Stomach (tissue), 4 donors: ENCODE measurements around the gene ZNF584.

ENCODE experiments used
- EP300 ChIP-seq: sonication (generic); formaldehyde crosslinking; IDR thresholded peaks from one replicate; pipeline ENCODE4 v1.6.1; 2017; ENCODE audit warnings: antibody characterized with exemption
- POLR2A ChIP-seq, 4 donors: fragments of 450-650 bp; IDR thresholded peaks; one replicate each; pipeline ENCODE4 v1.6.1; 2016; ENCODE audit warnings: antibody characterized with exemption in 4 of 4, control low read depth in 2 of 4, mild to moderate bottlenecking in 1 of 4, moderate library complexity in 1 of 4
- TF ChIP-seq, protein P1 (sequence below), 7 experiments: fragments of 450-650 bp in 4 of 7; fragments of 200-600 bp in 3 of 7; sonication (generic) in 3 of 7; IDR thresholded peaks; one replicate each; pipeline ENCODE4 v1.5.1; 2016 to 2019; ENCODE audit warnings: antibody characterized with exemption in 7 of 7, control low read depth in 2 of 7, mild to moderate bottlenecking in 1 of 7

DNA sequence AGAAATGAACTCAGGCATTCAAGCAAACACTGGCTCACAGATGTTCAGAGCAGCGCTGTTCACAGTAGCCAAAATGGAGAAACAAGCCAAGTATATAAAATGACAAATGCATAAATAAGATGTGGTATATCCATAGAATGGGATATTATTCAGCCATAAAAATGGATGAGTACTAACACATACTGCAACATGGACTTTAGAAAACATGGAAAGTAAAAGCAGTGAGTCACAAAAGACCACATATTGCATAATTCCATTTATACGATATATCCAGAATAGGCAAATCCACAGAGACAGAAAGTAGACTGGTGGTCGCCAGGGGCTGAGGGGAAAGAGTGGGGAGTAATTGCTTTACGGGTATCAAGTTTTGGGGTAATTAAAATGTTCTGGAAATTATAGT is 34.2 kb upstream of the ZNF584 start:
- TF ChIP-seq, protein P1, sequence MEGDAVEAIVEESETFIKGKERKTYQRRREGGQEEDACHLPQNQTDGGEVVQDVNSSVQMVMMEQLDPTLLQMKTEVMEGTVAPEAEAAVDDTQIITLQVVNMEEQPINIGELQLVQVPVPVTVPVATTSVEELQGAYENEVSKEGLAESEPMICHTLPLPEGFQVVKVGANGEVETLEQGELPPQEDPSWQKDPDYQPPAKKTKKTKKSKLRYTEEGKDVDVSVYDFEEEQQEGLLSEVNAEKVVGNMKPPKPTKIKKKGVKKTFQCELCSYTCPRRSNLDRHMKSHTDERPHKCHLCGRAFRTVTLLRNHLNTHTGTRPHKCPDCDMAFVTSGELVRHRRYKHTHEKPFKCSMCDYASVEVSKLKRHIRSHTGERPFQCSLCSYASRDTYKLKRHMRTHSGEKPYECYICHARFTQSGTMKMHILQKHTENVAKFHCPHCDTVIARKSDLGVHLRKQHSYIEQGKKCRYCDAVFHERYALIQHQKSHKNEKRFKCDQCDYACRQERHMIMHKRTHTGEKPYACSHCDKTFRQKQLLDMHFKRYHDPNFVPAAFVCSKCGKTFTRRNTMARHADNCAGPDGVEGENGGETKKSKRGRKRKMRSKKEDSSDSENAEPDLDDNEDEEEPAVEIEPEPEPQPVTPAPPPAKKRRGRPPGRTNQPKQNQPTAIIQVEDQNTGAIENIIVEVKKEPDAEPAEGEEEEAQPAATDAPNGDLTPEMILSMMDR (IDR thresholded peaks at IDR 0.05) = no peak
- TF ChIP-seq EP300 (no peak), POLR2A (IDR thresholded peaks at IDR 0.05) (no peak)
